B cell (primary cell): Measurements from ENCODE around the gene SLC25A29. TPM values are rescaled to one million over a fixed set of nuclear protein-coding genes. Genes with fewer than 3 reads are reported as not detected.

Source experiments
- ATAC-seq: fragments of 200-7000 bp; cut with Tn5 transposase; one replicate; pipeline ENCODE4 v1.10.0; 2021; ENCODE audit warnings: low read depth, mild to moderate bottlenecking, moderate number of reproducible peaks, moderate library complexity
- CTCF ChIA-PET: fragments of 350-600 bp; sonication (Branson Sonifier 250); formaldehyde crosslinking; loops from one replicate; lab custom pipeline; 2021; ENCODE audit warnings: antibody characterized with exemption, inconsistent platforms; lab: Charles Lee
- POLR2A ChIA-PET: fragments of 350-600 bp; sonication (Branson Sonifier 250); formaldehyde crosslinking; loops from one replicate; lab custom pipeline; 2021; ENCODE audit warnings: antibody characterized with exemption; lab: Charles Lee
- DNase-seq: peaks from one replicate; pipeline ENCODE4 v3.0.0; 2013
- H2AFZ ChIP-seq: 2 replicates; pipeline ENCODE4 v1.6.1; 2012; ENCODE audit warnings: mild to moderate bottlenecking, low read depth, low read length; ENCODE audit not compliant: insufficient read depth, poor library complexity, severe bottlenecking
- H3K27ac ChIP-seq, 2 donors: 1 replicate in 1 of 2; 2 replicates in 1 of 2; pipeline ENCODE4 v1.5.1; 2012 to 2013; ENCODE audit warnings: low read length in 2 of 2, mild to moderate bottlenecking in 2 of 2, moderate library complexity in 1 of 2
- H3K27me3 ChIP-seq, 4 experiments: fragments of 200-600 bp in 1 of 4; sonication (generic) in 1 of 4; replicated peaks in 1 of 4; 1 replicate in 2 of 4; 2 replicates in 2 of 4; pipeline versions ENCODE4 v1.6.1 to v1.7.0; 2013 to 2016; ENCODE audit warnings: low read length in 3 of 4, mild to moderate bottlenecking in 2 of 4, mixed read lengths in 1 of 4, moderate library complexity in 1 of 4; ENCODE audit not compliant: insufficient read depth in 4 of 4, control insufficient read depth in 3 of 4; ENCODE audit errors: control extremely low read depth in 1 of 4
- H3K36me3 ChIP-seq, 2 experiments: replicated peaks in 1 of 2; 1 replicate in 1 of 2; 2 replicates in 1 of 2; pipeline versions ENCODE4 v1.6.1 to v1.7.1; 2013; ENCODE audit warnings: low read length in 1 of 2; ENCODE audit not compliant: insufficient read depth in 2 of 2, control insufficient read depth in 1 of 2; ENCODE audit errors: control extremely low read depth in 1 of 2, extremely low read depth in 1 of 2
- H3K4me1 ChIP-seq, 2 donors: fragments of 200-600 bp in 1 of 2; sonication (generic) in 1 of 2; 1 replicate in 1 of 2; 2 replicates in 1 of 2; pipeline versions ENCODE4 v1.5.1 to v1.6.1; 2013 to 2017; ENCODE audit warnings: low read length in 2 of 2; ENCODE audit not compliant: control insufficient read depth in 2 of 2, insufficient read depth in 2 of 2
- H3K4me2 ChIP-seq: replicated peaks from 2 replicates; pipeline ENCODE3; 2012; ENCODE audit warnings: mild to moderate bottlenecking, low read depth, low read length; ENCODE audit not compliant: poor library complexity, severe bottlenecking
- H3K4me3 ChIP-seq, 5 experiments: fragments of 200-600 bp in 1 of 5; sonication (generic) in 1 of 5; 1 replicate in 3 of 5; 2 replicates in 2 of 5; pipeline versions ENCODE4 v1.5.1 to v1.7.0; 2011 to 2016; ENCODE audit warnings: low read length in 4 of 5, mild to moderate bottlenecking in 4 of 5, low read depth in 2 of 5, control low read depth in 1 of 5, moderate library complexity in 1 of 5; ENCODE audit not compliant: insufficient read depth in 1 of 5; ENCODE audit errors: control extremely low read depth in 1 of 5, extremely low read depth in 1 of 5
- H3K79me2 ChIP-seq: fragments of 200-600 bp; sonication (generic); one replicate; pipeline ENCODE4 v1.6.0; 2016; ENCODE audit warnings: low read length; ENCODE audit not compliant: control insufficient read depth, insufficient read depth
- H3K9ac ChIP-seq: fragments of 200-600 bp; sonication (generic); 2 replicates; pipeline ENCODE4 v1.6.1; 2017; ENCODE audit warnings: mild to moderate bottlenecking, low read length, moderate library complexity
- H3K9me3 ChIP-seq, 3 donors: one replicate each; pipeline versions ENCODE4 v1.6.1 to v1.7.1; 2013; ENCODE audit warnings: low read length in 2 of 3; ENCODE audit not compliant: control insufficient read depth in 2 of 3, insufficient read depth in 1 of 3; ENCODE audit errors: control extremely low read depth in 1 of 3
- H4K20me1 ChIP-seq: 2 replicates; pipeline ENCODE4 v1.6.0; 2012; ENCODE audit warnings: mild to moderate bottlenecking, low read length; ENCODE audit not compliant: insufficient read depth, control insufficient read depth, poor library complexity, severe bottlenecking
- H3K27ac Mint-ChIP-seq: one replicate; pipeline ENCODE4 v1.8.0; 2021; ENCODE audit warnings: mixed read lengths
- H3K27me3 Mint-ChIP-seq: one replicate; pipeline ENCODE4 v1.8.0; 2021; ENCODE audit warnings: mixed read lengths
- H3K4me1 Mint-ChIP-seq: one replicate; pipeline ENCODE4 v1.8.0; 2021; ENCODE audit warnings: mixed read lengths
- H3K4me3 Mint-ChIP-seq: one replicate; pipeline ENCODE4 v1.8.0; 2021; ENCODE audit warnings: mixed read lengths
- H3K9me3 Mint-ChIP-seq: one replicate; pipeline ENCODE4 v1.8.0; 2022; ENCODE audit warnings: mixed read lengths; ENCODE audit not compliant: insufficient read depth
- EZH2 ChIP-seq: IDR thresholded peaks from 2 replicates; pipeline ENCODE4 v1.6.1; 2012; ENCODE audit warnings: borderline replicate concordance, low read depth, mild to moderate bottlenecking, moderate library complexity, low read length; ENCODE audit not compliant: insufficient read depth, poor library complexity, severe bottlenecking
- WGBS: methylation state at CpG from one replicate; pipeline ENCODE4 v1.1.5; 2013; ENCODE audit warnings: missing lambda C conversion rate; ENCODE audit not compliant: insufficient coverage; 5-methylcytosine and 5-hydroxymethylcytosine counted together
- intact Hi-C: fragments of 100-400 bp; cut with micrococcal nuclease; formaldehyde crosslinking; loops from one replicate; pipeline ENCODE4 v1.10.0; 2022
- polyA plus RNA-seq: library from polyadenylated mRNA; depleted of rRNA; stranded (reverse); fragments of >200 nt; gene quantifications from 2 replicates; pipeline ENCODE4 v1.2.3, GENCODE V29; 2012
- total RNA-seq, 2 donors: library from RNA; stranded (reverse); fragments of 120-200 nt in 1 of 2; gene quantifications; 1 replicate in 1 of 2; 2 replicates in 1 of 2; pipeline versions ENCODE4 v1.2.3 to v1.2.4, GENCODE V29; 2013 to 2022
- TF ChIP-seq, protein P1 (sequence below): fragments of 200-600 bp; IDR thresholded peaks from one replicate; pipeline ENCODE4 v1.8.0; 2022; ENCODE audit warnings: antibody characterized with exemption, mild to moderate bottlenecking

The SLC25A29 gene
- total and polyA plus RNA-seq, 2 donors (not counting 1 experiment from before 2014, with no cell fraction given) = 15.1 to 99.9 TPM

DNA sequence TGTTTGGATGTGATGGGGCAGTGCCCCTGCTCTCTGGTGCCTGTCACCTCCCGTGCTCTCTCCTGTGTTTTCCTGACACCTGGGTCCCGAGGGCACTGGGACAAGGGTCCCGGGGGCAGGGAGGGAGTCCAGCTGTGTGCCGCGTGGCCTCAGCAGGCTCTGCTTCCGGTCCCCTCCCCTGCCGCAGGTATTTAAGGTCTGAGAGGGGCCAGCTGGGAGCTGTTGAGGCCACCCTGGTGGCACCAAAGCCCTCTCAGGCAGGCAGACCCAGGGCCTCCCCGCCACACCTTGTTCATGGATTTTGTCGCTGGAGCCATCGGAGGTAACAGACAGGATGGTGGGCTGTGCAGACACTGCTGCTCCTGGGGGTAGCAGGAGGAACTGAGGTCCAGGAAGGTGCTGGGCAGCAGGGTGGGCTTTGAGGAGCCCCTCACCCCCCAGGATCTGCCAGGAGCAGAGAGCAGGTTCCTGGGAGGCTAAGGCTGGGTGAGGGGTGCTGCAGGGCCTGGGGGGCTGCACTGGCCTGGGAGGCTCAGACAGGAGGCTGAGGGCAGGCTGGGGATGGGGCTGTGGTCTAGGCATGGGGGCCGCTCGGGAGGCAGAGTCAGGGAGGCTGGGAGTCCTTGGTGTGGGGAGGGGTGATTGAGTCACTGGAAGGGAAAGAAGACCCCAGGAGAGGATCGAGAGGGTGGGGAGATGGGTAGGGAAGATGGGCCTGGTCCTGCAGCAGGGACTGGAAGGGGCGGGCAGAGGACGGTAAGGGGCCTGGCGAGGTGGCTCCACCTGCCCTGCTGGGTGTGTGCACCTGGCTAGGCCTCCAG is 17.1 kb upstream of the SLC25A29 start, which contains the start of gene SLC25A47:
TSS of gene SLC25A47 (plus strand) at position 219 of the 821 bp plus-strand sequence. CDS start at position 295, 76 bp downstream.
- H3K9me3 Mint-ChIP-seq = no peaks in the 10 kb centered on the region
- CTCF ChIA-PET = no interaction called here
- POLR2A ChIA-PET = no interaction called here
- WGBS = 93% methylated on average over 16 of the region's 16 CpGs
- H3K27ac Mint-ChIP-seq = peak within 1 kb of the TSS; percentile 53
- Histone ChIP-seq H3K4me1 (peaks cover 0 to 3% of the 10 kb centered on the region in 2 donors), H3K4me3 (no peak within 1 kb of the TSS), H3K9ac (no peak within 1 kb of the TSS), H3K27me3 (no peaks in the 10 kb centered on the region), H3K4me2 (no peak within 1 kb of the TSS), H3K36me3 (no peaks in the 10 kb centered on the region), H3K9me3 (no peaks in the 10 kb centered on the region), H4K20me1 (no peaks in the 10 kb centered on the region), H3K79me2 (no peaks in the 10 kb centered on the region), H2AFZ (no peak within 1 kb of the TSS), H3K27ac (no peak within 1 kb of the TSS)
- H3K27me3 Mint-ChIP-seq = no peaks in the 10 kb centered on the region
- no peak within 1 kb of the TSS for H3K4me3 Mint-ChIP-seq
- H3K4me1 Mint-ChIP-seq = peaks cover 1% of the 10 kb centered on the region
- ATAC-seq (no peak), DNase-seq (no peak)
- TF ChIP-seq, protein P1, sequence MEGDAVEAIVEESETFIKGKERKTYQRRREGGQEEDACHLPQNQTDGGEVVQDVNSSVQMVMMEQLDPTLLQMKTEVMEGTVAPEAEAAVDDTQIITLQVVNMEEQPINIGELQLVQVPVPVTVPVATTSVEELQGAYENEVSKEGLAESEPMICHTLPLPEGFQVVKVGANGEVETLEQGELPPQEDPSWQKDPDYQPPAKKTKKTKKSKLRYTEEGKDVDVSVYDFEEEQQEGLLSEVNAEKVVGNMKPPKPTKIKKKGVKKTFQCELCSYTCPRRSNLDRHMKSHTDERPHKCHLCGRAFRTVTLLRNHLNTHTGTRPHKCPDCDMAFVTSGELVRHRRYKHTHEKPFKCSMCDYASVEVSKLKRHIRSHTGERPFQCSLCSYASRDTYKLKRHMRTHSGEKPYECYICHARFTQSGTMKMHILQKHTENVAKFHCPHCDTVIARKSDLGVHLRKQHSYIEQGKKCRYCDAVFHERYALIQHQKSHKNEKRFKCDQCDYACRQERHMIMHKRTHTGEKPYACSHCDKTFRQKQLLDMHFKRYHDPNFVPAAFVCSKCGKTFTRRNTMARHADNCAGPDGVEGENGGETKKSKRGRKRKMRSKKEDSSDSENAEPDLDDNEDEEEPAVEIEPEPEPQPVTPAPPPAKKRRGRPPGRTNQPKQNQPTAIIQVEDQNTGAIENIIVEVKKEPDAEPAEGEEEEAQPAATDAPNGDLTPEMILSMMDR = no peak
- TF ChIP-seq EZH2 = no peak
- intact Hi-C loops = no loop called here
